Transverse colon (tissue), 4 donors: ENCODE data around the gene FAM53A. TPM values are rescaled to one million over a fixed set of nuclear protein-coding genes. Genes with fewer than 3 reads are reported as not detected.

ENCODE experiments used
- DNase-seq: peaks from one replicate; pipeline ENCODE4 v3.0.0-alpha.2; 2019
- H3K27ac ChIP-seq, 4 donors: fragments of 200-600 bp; sonication (generic); 2 replicates each; pipeline ENCODE4 v1.5.1; 2016 to 2018; ENCODE audit warnings: inconsistent platforms in 4 of 4
- H3K27me3 ChIP-seq: fragments of 200-600 bp; sonication (generic); 2 replicates; pipeline ENCODE4 v1.5.1; 2017; ENCODE audit warnings: inconsistent platforms
- H3K36me3 ChIP-seq, 4 donors: fragments of 200-600 bp; sonication (generic); 2 replicates each; pipeline ENCODE4 v1.5.1; 2017 to 2019; ENCODE audit warnings: inconsistent platforms in 4 of 4
- H3K4me1 ChIP-seq, 4 donors: fragments of 200-600 bp; sonication (generic); 2 replicates each; pipeline ENCODE4 v1.5.1; 2017 to 2020; ENCODE audit warnings: inconsistent platforms in 4 of 4
- H3K4me3 ChIP-seq, 4 donors: fragments of 200-600 bp; sonication (generic); 1 replicate in 1 of 4; 2 replicates in 3 of 4; pipeline versions ENCODE4 v1.5.1 to v1.6.1; 2017 to 2019; ENCODE audit warnings: inconsistent platforms in 4 of 4
- H3K9me3 ChIP-seq, 2 donors: fragments of 200-600 bp; sonication (generic); 2 replicates each; pipeline ENCODE4 v1.5.1; 2017 to 2019; ENCODE audit warnings: inconsistent platforms in 2 of 2
- EP300 ChIP-seq: sonication (generic); formaldehyde crosslinking; IDR thresholded peaks from one replicate; pipeline ENCODE4 v1.6.1; 2017; ENCODE audit warnings: antibody characterized with exemption, low read depth
- POLR2A ChIP-seq: fragments of 450-650 bp; IDR thresholded peaks from one replicate; pipeline ENCODE4 v1.6.1; 2016; ENCODE audit warnings: antibody characterized with exemption, mild to moderate bottlenecking, moderate library complexity
- POLR2AphosphoS5 ChIP-seq, 3 donors: sonication (generic); formaldehyde crosslinking; IDR thresholded peaks; one replicate each; pipeline ENCODE4 v1.6.1; 2016; ENCODE audit warnings: antibody characterized with exemption in 3 of 3
- WGBS, 2 donors: methylation state at CpG; one replicate each; pipeline ENCODE4 v1.1.5; 2018; ENCODE audit warnings: low coverage in 1 of 2; 5-methylcytosine and 5-hydroxymethylcytosine counted together
- in situ Hi-C, 4 donors: fragments of 200-750 bp; cut with MboI; loops; one replicate each; pipeline versions ENCODE4 v1.15.0 to v1.15.1; 2017; ENCODE audit warnings: low sequenced_read_pairs in 3 of 4, low pct_ligation_motif_present in 1 of 4, low pct_unique_long_range_greater_than_20kb in 1 of 4
- intact Hi-C: fragments of 100-400 bp; cut with DNase I; formaldehyde crosslinking; loops from one replicate; pipeline ENCODE4 v1.15.1; 2023; ENCODE audit warnings: low total_unique reads
- total RNA-seq, 4 donors: library from RNA; depleted of rRNA; stranded (reverse); fragments of >200 nt; gene quantifications; one replicate each; pipeline ENCODE4 v1.1.0, GENCODE V29; 2016
- TF ChIP-seq, protein P1 (sequence below), 5 experiments: fragments of 200-600 bp in 3 of 5; fragments of 450-650 bp in 2 of 5; sonication (generic) in 3 of 5; IDR thresholded peaks; 1 replicate in 2 of 5; 2 replicates in 3 of 5; pipeline ENCODE4 v1.5.1; 2016 to 2017; ENCODE audit warnings: antibody characterized with exemption in 5 of 5, inconsistent platforms in 3 of 5, mild to moderate bottlenecking in 2 of 5, moderate library complexity in 1 of 5

The FAM53A gene
- total RNA-seq, 4 donors from 2014 or later = 1.4 to 32.9 (median 2.7) TPM

DNA sequence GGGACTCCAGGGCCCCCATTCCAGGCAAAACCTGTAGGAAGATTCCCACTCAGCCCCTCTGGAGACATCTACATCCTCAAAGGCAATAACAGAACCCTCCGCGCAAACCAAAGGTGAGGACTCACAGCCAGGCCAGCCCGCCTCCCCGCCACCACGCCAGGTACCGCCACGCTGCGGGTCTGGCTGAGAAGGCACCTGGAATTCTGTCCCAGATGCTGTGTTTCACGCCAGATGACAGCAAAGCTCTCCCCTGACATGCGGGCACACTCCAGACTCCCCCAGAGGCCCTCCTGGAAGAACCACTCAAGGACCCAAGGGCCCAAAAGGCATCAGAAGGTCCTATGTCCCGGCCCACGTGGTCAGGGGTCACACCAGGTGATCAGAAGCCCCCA, 59.6 kb downstream of the FAM53A start:
- intact Hi-C loops = no loop called here
- DNase-seq = no peak
- WGBS, 2 donors = 94% methylated on average over 12 of the region's 12 CpGs; no CpG with 5 or more reads in 1 of the 2 donors
- H3K27me3 ChIP-seq = no peaks in the 10 kb centered on the region
- H3K36me3 ChIP-seq = no peaks in the 10 kb centered on the region
- H3K27ac ChIP-seq = no peak overlapping the region
- no peaks in the 10 kb centered on the region for H3K4me1 ChIP-seq
- H3K4me3 ChIP-seq = no peak overlapping the region
- TF ChIP-seq, protein P1, sequence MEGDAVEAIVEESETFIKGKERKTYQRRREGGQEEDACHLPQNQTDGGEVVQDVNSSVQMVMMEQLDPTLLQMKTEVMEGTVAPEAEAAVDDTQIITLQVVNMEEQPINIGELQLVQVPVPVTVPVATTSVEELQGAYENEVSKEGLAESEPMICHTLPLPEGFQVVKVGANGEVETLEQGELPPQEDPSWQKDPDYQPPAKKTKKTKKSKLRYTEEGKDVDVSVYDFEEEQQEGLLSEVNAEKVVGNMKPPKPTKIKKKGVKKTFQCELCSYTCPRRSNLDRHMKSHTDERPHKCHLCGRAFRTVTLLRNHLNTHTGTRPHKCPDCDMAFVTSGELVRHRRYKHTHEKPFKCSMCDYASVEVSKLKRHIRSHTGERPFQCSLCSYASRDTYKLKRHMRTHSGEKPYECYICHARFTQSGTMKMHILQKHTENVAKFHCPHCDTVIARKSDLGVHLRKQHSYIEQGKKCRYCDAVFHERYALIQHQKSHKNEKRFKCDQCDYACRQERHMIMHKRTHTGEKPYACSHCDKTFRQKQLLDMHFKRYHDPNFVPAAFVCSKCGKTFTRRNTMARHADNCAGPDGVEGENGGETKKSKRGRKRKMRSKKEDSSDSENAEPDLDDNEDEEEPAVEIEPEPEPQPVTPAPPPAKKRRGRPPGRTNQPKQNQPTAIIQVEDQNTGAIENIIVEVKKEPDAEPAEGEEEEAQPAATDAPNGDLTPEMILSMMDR (IDR thresholded peaks at IDR 0.05) = no peak
- TF ChIP-seq POLR2A (no peak), POLR2AphosphoS5 (IDR thresholded peaks at IDR 0.05) (no peak), EP300 (no peak)
- in situ Hi-C loops = loop anchor here in 2 of 4 donors (25.0 kb wide), 1 partner anchor 262 kb away; no protein-coding TSS in a partner anchor
- H3K9me3 ChIP-seq = no peaks in the 10 kb centered on the region

GRCh38 chr4:1623821-1624518, 60.1 kb downstream of the FAM53A start:
- Histone ChIP-seq H3K9me3 (no peaks in the 10 kb centered on the region), H3K36me3 (no peaks in the 10 kb centered on the region), H3K27me3 (no peaks in the 10 kb centered on the region), H3K4me3 (no peak overlapping the region), H3K27ac (no peak overlapping the region), H3K4me1 (no peaks in the 10 kb centered on the region)
- intact Hi-C loops (no loop called here), in situ Hi-C loops (loop anchor here in 2 of 4 donors (25.0 kb wide), 1 partner anchor 262 kb away; no protein-coding TSS in a partner anchor)
- DNase-seq = no peak
- 83 to 89% methylated on average over 2 to 19 of the region's 21 CpGs for WGBS, 2 donors
- TF ChIP-seq, protein P1 (IDR thresholded peaks at IDR 0.05) = no peak
- no peak for TF ChIP-seq POLR2AphosphoS5 (IDR thresholded peaks at IDR 0.05)
- no peak for TF ChIP-seq POLR2A
- TF ChIP-seq EP300 = no peak

- H3K36me3 ChIP-seq = no peaks in the 10 kb centered on the region
- H3K27ac ChIP-seq = no peak overlapping the region
- intact Hi-C loops (no loop called here), in situ Hi-C loops (loop anchor here in 2 of 4 donors (25.0 kb wide), 1 partner anchor 261 kb away; no protein-coding TSS in a partner anchor)
- H3K9me3 ChIP-seq = no peaks in the 10 kb centered on the region
- DNase-seq = no peak
- WGBS, 2 donors = 93% methylated on average over 10 to 32 of the region's 38 CpGs
- H3K4me3 ChIP-seq = no peak overlapping the region
- no peaks in the 10 kb centered on the region for H3K4me1 ChIP-seq
- H3K27me3 ChIP-seq = no peaks in the 10 kb centered on the region
- TF ChIP-seq, protein P1 (IDR thresholded peaks at IDR 0.05) = no peak
- TF ChIP-seq POLR2AphosphoS5 (IDR thresholded peaks at IDR 0.05) (no peak), EP300 (no peak)
Observed at GRCh38 chr4:1623400-1623799, 60.7 kb downstream of the FAM53A start.

DNA sequence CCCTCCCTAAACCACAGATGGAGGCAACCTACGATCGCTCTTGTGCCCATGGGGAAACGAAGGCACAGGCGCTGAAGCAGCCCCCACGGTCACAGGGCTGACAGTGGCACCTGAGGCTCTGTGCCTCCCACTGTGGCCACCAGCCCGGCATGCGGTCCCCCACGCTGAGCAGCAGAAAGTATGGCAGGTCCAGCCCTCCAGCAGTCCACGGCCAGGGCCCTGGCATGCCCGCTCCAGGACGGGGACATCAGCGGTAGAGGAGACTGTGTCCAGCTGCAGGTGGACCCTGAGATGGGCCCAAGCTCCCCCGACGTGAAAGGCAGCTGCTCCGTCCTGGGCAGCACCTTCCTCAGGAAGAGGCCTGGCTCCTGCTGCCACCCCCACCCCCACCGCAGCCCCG, 61.2 kb downstream of the FAM53A start:
- Histone ChIP-seq H3K4me3 (no peak overlapping the region), H3K4me1 (no peaks in the 10 kb centered on the region), H3K9me3 (no peaks in the 10 kb centered on the region), H3K36me3 (no peaks in the 10 kb centered on the region), H3K27ac (no peak overlapping the region), H3K27me3 (no peaks in the 10 kb centered on the region)
- 76% methylated on average over 17 of the region's 17 CpGs; no CpG with 5 or more reads in 1 of the 2 donors for WGBS, 2 donors
- intact Hi-C loops (no loop called here), in situ Hi-C loops (loop anchor here in 2 of 4 donors (25.0 kb wide), 1 partner anchor 261 kb away; no protein-coding TSS in a partner anchor)
- TF ChIP-seq POLR2AphosphoS5 (IDR thresholded peaks at IDR 0.05) (no peak), POLR2A (no peak), EP300 (no peak)
- TF ChIP-seq, protein P1 (IDR thresholded peaks at IDR 0.05) = no peak
- DNase-seq = no peak
